GM23338 (cell line): ENCODE data around the gene ITPRID2. TPM values are rescaled to one million over a fixed set of nuclear protein-coding genes. Genes with fewer than 3 reads are reported as not detected.

Experiments
- CREB1 ChIP-seq: fragments of 250-450 bp; sonication (Bioruptor Pico); IDR thresholded peaks from 2 replicates; pipeline ENCODE4 v1.5.0; 2020; ENCODE audit warnings: low read depth, mild to moderate bottlenecking, moderate library complexity
- ETS1 ChIP-seq: IDR thresholded peaks from 2 replicates; pipeline ENCODE4 v1.6.1; 2016; ENCODE audit warnings: antibody characterized with exemption
- NANOG ChIP-seq: IDR thresholded peaks from 2 replicates; pipeline ENCODE4 v1.6.1; 2016; ENCODE audit warnings: antibody characterized with exemption, borderline replicate concordance
- REST ChIP-seq: IDR thresholded peaks from one replicate; pipeline ENCODE4 v1.6.1; 2018; ENCODE audit warnings: antibody characterized with exemption; ENCODE audit not compliant: unreplicated experiment
- ZNF331 ChIP-seq: fragments of 250-450 bp; sonication (Bioruptor Pico); IDR thresholded peaks from 2 replicates; pipeline ENCODE4 v1.5.0; 2020; ENCODE audit warnings: low read depth, mild to moderate bottlenecking, moderate library complexity
- ZNF462 ChIP-seq: fragments of 250-450 bp; sonication (Bioruptor Pico); IDR thresholded peaks from 2 replicates; pipeline ENCODE4 v1.5.0; 2020; ENCODE audit warnings: mild to moderate bottlenecking, moderate library complexity
- polyA plus RNA-seq: library from polyadenylated mRNA; unstranded; fragments of >200 nt; fragmentation: Nextera tagmentation; extraction: Ambion mirVana; gene quantifications from 2 replicates; pipeline ENCODE4 v1.2.1, GENCODE V29; 2016
- total RNA-seq: library from RNA; depleted of rRNA; stranded (reverse); fragments of >200 nt; shearing (Covaris generic); gene quantifications from 2 replicates; pipeline ENCODE4 v1.2.3, GENCODE V29; 2014

ITPRID2 gene
- total and polyA plus RNA-seq, 2 experiments from 2014 or later, result 4.4 to 12.0 TPM

- TF ChIP-seq ZNF462 (CRISPR knock-in tag), result no peak
- no peak for TF ChIP-seq REST
- no peak for TF ChIP-seq ETS1
- TF ChIP-seq CREB1 (CRISPR knock-in tag), result no peak
- no peak for TF ChIP-seq NANOG
- no peak for TF ChIP-seq ZNF331 (CRISPR knock-in tag)
These were observed 86.3 kb downstream of the ITPRID2 start (continued) for GRCh38 chr2:181977661-181978350.
